Renal pelvis (tissue), 4 donors: Measurements from ENCODE around the gene HS3ST3A1. TPM values are rescaled to one million over a fixed set of nuclear protein-coding genes. Genes with fewer than 3 reads are reported as not detected.
"Not testable (repeated sequence)": the region's sequence is repeated elsewhere in the genome, so short reads cannot be mapped to it uniquely, and the experiment has no call there.

Experiments
- DNase-seq: peaks from one replicate; pipeline ENCODE4 v3.0.0-alpha.2; 2013
- polyA plus RNA-seq, 3 donors: library from polyadenylated mRNA; unstranded; fragments of 120-200 nt; gene quantifications; one replicate each; pipeline ENCODE4 v1.2.1, GENCODE V29; 2013; ENCODE audit not compliant: insufficient read length in 3 of 3

HS3ST3A1 gene
- polyA plus RNA-seq, 3 donors: 3.6 to 5.3 (median 4.0) TPM

GRCh38 chr17:13498184-13498583, 103.5 kb downstream of the HS3ST3A1 start:
- DNase-seq: no peak

GRCh38 chr17:13496553-13497056, 105.1 kb downstream of the HS3ST3A1 start:
- DNase-seq: not testable (repeated sequence)

- no peak for DNase-seq
Measured at GRCh38 chr17:13495423-13495822, 106.3 kb downstream of the HS3ST3A1 start.

DNA sequence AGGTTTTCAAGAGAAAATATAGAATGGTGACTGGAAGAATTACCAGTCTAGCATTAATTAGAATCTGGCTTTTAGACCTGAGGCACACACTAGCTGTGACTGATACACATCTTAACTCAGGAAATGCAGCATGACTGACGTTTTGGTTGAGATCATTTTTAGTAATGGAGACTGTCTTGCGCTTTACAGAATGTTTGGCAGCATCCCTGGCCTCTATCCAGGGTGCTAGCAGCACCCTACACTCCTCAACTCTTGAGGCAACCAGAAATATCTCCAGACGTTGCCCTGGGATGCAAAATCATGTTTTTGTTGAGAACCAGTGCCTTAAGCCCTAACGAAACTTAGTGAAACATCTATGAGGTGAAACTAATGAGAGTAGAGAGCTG, 109.0 kb downstream of the HS3ST3A1 start:
- no peak for DNase-seq

GRCh38 chr17:13491916-13492736, 109.6 kb downstream of the HS3ST3A1 start:
- no peak for DNase-seq

- DNase-seq: no peak
Measured at GRCh38 chr17:13491491-13491890, 110.2 kb downstream of the HS3ST3A1 start.

GRCh38 chr17:13490906-13491482, 110.7 kb downstream of the HS3ST3A1 start:
- no peak for DNase-seq

DNA sequence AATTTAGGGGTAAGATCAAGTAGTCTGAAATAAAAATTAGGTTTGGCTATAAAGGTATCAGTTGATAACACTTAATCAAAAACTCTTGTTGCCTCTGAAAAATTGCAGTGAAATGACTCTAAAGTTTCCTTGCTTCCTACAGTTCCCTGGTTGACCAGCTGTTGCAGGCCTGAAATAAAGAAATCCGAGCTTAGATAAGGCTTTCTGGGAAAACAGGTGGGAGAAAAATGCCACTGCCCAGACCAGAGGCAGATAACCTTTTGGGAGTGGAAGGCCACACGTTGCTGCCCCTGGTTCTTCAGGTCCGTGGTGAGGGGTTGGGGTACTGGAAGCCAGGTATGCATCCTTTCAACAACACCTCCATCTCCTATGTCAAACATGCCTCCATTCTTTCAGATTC, 111.3 kb downstream of the HS3ST3A1 start:
- no peak for DNase-seq

DNA sequence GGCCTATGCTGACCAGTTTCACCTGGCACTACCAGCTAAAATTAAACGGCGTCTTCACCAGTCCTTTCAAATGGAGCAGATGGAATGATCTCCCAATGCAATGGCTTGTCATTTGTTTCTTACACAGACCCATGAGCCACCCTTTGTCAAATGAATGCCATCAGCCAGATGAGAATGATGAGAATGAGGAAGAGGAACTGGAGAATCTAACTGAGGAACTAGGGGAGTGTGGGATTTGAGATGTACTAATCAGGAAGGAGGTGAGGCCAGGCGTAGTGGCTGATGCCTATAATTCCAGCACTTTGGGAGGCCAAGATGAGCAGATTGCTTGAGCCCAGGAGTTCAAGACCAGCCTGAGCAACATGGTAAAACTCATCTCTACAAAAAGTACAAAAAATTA, 116.4 kb downstream of the HS3ST3A1 start:
- no peak for DNase-seq

- no peak for DNase-seq
Measured at GRCh38 chr17:13484020-13484419, 117.7 kb downstream of the HS3ST3A1 start.

GRCh38 chr17:13480877-13481276, 120.9 kb downstream of the HS3ST3A1 start:
- no peak for DNase-seq

GRCh38 chr17:13478326-13478830, 123.4 kb downstream of the HS3ST3A1 start:
- DNase-seq: no peak

DNA sequence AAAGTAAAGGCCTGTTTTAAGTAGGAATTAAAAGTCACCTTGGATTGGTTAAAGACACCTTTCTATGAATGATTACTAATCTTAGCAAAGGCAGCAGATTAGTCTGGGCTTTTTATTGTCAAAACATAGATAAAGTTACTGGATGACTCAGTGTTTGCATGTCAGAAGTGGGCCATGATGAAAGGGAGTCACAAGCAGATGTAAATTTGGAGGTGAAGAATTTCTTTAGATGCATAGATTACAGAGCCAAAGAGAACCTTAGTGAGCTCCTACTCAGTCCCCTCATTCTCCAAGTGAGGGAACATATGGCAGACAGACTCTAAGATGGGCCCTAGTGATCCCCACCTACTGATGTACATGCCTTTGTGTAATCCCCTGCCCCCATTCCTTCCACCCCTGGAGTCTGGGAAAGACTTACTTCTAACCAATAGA, 124.5 kb downstream of the HS3ST3A1 start:
- no peak for DNase-seq

DNA sequence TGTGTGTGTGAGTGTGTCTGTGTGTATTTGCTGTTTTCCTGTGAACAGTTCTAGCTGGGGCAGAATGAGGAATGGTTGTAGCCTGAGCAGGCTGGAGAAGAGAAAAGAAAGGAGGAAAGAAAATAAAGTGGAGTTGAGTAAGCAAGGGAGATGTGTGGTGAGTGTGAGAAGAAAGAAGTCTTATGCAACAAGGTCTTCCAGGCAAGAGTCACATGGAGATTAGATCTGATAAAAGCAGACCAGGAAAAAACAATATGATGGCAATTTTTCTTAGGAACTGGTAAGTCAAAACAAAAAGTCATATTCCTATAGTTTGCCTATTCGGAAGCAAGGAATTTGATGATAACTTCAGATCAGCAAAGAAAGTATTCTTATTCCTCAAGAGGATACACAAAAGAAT, 125.0 kb downstream of the HS3ST3A1 start:
- no peak for DNase-seq

GRCh38 chr17:13475574-13476223, 126.0 kb downstream of the HS3ST3A1 start:
- DNase-seq: no peak

DNA sequence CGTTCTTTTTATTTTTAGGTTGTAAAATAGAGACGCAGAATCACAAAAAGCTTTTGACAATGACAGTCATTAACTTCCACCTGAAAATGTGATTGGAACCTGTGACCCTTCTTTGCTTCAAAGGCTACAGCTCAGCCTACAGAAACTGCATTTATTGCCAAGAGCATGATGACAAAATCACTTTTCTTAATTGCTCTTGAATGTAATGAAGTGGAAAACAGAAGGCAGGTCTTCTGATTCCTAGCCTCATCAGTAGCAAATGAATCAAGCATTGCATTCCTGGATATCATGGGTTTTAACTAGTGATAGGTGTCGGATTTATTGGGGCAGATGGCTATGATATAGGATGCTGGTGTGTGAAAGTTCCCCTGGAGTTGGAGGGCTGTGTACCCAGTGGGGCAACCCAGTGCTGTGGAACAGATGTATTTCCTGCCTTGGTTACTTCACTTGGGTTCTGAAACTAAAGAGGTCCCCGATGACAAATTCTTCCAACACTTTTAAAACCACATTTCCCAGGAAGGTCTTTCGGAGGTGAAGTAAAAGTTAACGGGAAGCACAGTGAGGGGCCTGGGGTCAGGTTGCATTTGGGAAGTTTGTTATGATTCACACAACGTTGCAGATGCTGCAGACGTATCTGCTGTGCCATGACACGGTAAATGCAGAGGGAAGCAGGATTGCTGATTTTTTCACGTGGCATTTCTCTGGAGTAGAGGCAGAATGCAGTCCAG, 127.5 kb downstream of the HS3ST3A1 start:
- no peak for DNase-seq

DNA sequence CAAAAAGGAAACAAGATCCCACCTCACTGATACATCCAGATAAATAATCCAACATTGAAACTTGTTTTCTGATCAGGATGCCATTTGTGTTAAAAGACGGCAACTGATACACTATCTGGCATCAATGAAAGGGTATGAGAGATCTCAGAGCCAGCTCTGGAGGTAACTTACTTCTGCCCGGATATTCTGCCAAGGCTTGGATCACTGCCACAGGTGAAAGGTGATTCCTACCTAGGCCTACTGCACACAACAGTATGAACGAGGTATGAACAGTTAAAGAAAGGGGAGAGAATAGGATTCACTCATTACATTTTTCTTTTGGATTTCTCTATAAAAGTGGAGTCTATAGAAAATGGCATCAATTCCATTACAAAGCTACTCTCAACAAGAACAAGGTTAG, 136.1 kb downstream of the HS3ST3A1 start:
- no peak for DNase-seq

- DNase-seq: no peak
Measured at GRCh38 chr17:13462673-13463124, 139.0 kb downstream of the HS3ST3A1 start.

DNA sequence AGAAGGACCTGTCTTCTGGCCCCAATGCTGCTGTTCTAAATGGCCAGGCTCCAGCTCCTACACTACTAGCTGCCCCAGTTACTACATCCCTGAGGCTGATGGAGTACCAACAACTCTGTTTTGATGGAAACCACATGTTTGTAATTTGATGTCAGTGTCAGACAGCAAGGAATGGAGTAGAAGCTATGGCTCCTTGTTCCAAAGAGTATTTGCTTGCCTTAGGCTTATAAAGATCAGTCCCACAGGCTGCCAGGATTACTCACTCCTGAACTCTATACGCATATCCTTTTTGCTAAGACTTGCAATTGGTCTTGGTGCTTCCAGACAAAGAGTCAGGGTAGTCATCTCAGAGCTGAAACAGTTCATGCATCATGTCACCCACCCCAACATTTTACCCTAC, 139.6 kb downstream of the HS3ST3A1 start:
- DNase-seq: no peak

GRCh38 chr17:13460261-13461000, 141.3 kb downstream of the HS3ST3A1 start:
- no peak for DNase-seq

DNA sequence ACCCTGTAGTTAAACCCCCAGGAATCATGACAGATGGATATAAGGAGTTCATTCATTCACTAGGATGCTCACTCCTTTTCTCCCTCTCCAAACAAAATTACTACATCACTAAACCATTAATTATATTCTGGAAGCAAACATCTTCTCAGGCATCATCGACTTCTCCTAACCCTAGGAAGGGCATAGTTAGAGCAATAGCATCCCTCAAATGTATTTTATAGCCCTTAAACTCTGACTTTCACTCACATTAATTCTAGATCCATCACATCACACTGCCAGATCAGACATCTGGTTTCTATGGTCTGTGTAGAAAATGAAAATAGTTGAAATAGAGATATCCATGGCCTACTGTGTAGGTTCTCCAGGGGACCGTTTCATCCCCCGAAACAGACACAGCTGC, 143.9 kb downstream of the HS3ST3A1 start:
- no peak for DNase-seq
